HG03175 (cell line): ENCODE measurements around the gene CCDC122.

Source experiments
- ATAC-seq: cut with Tn5 transposase; IDR thresholded peaks from one replicate; pipeline ENCODE4 v1.9.1; 2021; ENCODE audit warnings: mild to moderate bottlenecking, moderate library complexity; ENCODE audit not compliant: unreplicated experiment

The CCDC122 gene

DNA sequence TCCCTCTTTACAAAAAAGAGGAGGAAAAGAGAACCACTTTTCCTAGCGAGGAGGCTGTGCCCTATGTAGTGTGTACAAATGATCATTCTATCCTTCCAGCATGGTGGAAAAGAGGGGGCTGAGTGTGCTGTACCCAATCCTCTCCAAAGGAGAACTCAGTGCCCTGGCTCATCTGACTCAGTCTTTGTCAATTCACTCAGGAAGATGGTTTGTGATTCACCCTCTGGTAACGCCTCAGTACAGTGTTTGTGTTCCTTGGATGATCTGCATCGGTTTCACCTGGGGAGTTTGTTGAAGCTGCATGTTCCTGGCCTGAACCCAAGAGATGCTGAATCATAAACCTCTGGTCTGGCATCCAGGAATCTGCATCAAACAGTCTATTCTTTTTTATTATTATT is 74.5 kb downstream of the CCDC122 start:
- ATAC-seq, result no peak

DNA sequence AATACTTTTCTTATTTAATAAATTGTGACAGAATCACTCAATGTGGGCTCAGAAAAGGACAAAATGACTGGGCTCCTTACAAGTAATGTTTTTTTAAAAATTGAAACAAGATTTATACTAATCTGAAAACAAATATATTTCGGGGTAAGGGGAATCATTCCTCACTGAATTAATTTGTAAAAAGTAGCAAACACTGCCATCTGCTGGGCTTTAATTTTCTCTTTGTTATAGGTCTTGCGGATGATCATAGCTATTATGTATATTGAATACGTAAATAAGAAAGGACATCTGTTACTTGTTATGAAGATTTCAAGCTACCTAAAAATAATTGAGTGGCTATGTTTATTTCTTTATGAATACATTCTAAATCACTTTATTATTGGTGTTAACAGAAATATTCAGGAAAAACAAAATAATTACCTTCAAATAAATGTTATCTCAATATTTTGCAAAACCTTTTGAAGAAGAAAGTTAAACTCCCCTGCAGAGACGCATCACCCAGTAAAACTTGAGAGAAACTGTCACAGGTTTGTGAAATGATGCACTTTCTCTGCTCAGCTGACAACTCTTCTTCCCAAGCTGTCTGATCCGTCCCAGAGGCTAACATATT is 75.0 kb downstream of the CCDC122 start:
- no peak for ATAC-seq

DNA sequence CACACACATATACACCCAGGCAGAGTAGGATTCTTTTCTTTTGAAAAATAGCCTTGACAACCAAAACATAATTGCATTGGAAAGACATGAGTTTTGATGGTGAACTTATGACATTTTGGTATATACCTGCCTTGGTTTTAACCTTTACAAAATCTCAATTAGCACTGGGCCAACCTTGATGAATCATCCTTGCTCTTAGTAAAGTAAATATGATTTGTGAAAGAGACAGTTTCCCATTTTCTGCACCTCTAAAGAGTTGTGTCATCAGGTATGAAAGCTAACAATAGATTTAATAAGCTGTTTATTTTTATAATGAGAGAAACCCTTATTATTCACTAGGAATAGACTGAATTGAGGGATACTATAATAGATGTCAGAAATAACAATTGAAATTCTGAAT is 77.0 kb downstream of the CCDC122 start:
- ATAC-seq, result no peak

DNA sequence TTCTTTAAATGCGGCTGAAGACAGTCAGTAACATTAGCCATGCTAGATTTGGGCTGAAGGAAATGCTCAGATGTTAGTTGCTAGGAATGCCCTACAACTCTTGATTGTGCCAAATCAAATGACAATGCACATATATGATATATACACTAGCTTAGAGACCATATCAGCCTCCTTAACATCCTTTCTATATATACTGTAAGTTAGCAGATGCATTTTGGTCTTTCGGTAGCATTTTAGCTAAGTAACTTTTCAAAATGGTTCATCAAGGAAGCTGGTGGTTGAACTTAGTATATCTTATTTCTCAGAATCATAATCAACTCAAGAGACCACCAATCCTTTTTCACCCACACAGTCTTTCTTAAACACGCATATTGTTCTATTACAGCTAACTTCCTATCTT is 78.7 kb downstream of the CCDC122 start:
- no peak for ATAC-seq

DNA sequence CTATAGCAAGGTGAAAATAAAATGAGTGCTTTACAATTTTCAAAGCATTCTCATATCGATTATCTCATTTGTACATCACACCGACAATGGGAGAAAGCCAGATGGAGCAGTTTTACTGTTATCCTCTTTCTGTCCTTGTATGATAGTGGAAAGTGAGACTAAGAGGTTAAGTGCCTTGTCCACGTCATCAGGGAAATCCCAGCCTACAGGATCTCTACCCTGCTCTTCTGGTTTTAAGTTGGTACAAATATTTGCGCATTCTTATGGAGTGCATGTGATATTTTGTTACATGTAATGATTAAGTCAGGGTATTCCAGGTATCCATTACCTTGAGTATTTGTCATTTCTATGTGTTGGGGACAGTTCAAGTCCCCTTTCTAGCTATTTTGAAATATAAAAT is 80.3 kb downstream of the CCDC122 start:
- no peak for ATAC-seq

DNA sequence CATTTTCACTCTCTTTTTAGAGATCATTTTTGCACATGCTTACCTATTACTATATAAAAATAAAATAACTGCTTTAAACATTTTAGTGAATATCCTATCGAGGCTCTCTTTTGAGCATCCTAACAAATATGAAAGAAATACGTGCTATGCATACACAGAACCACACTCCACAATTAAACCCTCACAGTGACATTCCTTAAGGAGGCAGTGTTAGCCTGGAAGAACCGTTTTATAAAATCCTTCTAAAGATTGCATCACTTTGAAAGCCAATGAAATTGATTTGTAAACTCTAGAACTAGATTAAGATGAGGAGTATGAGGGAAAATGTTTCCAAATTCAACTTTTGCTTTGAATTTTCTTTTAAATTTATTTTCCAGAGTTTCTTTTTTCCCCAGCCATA is 81.7 kb downstream of the CCDC122 start:
- ATAC-seq, result no peak

DNA sequence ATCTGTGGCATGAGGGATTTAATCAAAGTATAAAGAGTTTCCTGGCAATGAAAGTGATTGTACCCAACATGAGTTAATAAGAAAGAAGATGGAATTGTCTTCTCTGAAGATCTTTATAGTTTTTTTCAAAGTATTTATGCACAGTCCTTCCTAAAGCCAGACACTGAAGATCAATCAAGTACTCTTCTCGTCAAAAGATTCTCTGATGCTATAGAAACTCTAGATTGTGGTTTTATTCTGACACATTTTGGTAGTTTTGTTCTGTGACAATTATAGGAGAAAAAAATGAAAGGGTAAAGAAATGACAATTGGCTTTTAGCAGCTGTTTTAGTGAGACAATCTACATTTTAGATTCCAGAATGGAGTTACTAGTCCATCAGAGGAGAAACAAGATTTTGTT is 82.4 kb downstream of the CCDC122 start:
- no peak for ATAC-seq

DNA sequence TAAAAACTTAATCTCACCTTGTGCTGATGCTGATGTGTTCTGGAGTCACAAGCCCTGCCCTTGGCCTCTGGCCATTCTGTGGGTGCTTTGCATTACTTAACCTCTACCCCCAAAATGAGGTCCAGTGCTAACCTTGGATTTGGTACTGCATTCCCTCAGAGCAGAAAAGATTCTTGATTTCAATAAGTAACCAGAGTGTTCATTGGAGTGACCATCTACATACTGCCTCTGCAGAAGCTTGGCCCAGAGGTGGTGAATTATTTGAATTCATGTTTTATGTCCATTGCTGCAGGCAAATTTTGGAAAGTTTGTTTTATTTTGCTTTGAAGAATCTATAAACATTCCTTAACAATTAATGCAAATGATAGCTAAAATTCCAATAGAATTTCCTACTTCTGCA is 85.1 kb downstream of the CCDC122 start:
- no peak for ATAC-seq

DNA sequence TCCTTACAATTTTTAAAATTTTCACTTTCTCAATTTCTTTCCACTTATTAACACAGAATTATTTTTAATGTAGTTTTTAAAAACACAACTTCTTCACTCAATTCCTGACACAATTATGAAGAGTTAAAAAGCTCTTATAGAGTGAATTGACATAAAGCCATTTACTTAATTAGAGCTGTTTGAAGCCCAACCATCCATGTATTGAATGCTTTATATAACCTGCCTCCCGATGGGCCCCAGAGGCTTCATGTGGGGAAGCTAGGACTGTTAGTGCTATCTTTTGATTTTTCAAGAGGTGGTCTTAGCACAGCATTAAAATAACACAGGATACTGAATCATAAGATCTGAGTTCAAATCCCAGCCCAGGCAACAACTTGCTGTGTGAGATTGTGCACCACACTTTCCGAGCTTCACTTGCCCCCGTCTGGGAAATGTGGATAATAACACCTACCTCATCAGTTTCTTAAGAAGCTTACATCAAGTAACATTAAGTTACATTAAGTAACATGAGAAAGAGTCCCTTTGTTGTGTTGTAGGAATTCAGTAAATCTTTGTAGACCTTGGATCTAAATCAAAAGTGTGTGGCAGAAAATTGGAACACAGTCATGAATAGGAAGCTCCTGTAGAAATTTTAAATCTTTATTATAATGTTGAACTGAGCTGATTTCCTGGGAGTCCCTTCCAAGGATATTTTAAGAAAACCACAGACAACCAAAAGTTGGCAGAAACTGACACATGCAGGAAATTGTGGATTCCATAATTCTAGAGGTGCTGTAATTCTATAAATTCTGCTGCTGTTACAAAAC is 87.3 kb downstream of the CCDC122 start:
- no peak for ATAC-seq

DNA sequence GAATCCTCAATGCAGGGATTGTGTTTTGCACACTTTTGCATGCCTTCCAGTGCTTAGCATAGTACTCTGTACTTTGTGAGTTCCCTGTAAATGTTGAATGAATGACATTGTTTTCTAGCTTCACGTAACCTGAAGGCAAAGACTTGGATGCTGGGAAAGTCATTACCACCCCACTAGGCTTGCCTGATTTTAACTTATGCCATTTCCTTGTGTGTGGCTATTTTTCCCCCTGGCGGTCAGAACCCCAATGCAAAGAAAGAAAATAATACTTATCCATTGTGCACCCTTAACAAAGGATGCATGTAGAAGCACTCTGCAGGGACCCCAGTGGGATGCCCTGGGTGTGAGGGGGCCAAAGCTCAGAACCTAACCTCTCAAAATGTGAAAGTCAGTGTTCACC is 91.5 kb downstream of the CCDC122 start:
- no peak for ATAC-seq

DNA sequence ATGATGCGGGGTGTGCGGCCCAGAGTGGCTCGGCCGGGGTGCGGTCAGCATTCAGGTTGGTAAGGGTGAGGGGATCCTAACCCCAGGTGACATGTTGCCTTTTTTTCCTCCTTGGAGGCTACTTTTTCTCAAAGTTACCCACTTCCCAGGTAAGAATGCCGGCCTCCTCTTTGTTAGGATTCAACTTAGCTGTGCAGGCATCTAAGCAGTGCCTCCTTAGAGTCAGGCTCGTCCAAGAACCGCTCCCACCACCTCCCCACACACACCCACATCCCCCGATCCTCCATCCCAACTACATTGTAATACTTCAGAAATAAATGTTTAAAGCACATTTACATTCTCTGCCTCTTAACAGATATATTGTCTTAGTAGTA is 92.0 kb downstream of the CCDC122 start:
- ATAC-seq, result no peak

DNA sequence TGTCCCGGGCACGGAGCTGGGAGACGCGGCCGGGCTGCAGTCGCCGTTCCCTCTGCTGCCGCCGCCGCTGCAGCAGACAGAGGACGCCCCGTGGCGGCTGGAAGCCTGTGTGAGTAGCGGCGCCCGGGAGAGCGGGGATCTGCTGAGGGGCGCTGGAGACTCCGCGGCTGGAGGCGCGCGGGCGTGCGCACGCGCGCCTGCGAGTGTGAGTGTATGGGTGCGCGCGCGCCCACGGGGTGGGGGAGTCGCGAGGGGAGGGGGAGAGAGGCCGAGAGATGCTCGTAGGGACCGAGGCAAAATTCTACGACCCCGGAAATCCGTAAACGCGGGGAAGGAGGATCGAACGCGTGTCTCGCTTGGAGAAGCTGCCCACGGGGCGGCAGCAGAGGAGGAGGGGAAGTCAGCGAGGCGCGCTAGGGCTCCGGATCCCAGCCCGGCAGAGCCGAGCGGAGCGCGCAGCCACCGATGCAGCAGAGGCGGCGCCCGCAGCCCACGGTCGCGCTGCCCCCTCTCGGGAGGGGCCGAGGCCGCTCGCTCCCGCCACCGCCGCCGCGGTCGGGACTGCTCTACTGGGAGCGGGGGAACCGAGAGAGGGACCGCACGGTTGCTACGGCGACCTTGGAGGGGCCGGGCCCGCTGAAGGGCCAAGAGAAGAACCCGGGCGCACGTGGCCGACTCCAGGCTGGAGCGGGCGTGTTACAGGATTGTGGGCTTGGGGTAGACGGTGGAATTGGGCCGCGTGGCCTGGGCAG is 92.6 kb downstream of the CCDC122 start, which contains the start of gene ENOX1:
ENOX1 (minus strand) TSS at position 207 of the 752 bp plus-strand sequence.
- ATAC-seq, result no peak

DNA sequence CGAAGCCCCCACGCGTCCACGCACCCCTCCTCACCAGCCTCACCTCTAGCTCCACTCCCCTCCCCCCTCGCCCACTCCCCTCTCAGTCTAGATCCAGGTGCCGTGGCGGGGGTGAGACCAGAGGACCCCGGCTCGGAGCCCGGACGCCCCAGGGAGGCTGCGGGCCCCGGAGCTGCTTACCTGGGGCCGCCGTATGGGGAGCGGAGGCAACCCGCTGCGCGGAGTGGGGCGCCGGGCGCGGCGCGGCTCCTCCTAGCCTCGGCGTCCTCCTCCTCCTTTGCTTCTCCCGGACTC is 93.1 kb downstream of the CCDC122 start:
- no peak for ATAC-seq
